Mucosa of stomach (tissue), 1 donor: ENCODE measurements around the gene ATG16L2.
"Not testable (repeated sequence)": the region's sequence is repeated elsewhere in the genome, so short reads cannot be mapped to it uniquely, and the experiment has no call there.

ENCODE experiments used
- H3K27me3 ChIP-seq: one replicate; pipeline ENCODE4 v1.7.0; 2013; ENCODE audit warnings: mild to moderate bottlenecking, low read length; ENCODE audit not compliant: control insufficient read depth, insufficient read depth
- H3K36me3 ChIP-seq: one replicate; pipeline ENCODE4 v1.7.0; 2013; ENCODE audit warnings: low read length; ENCODE audit not compliant: control insufficient read depth, insufficient read depth
- H3K4me1 ChIP-seq: one replicate; pipeline ENCODE4 v1.7.0; 2013; ENCODE audit warnings: mild to moderate bottlenecking, low read length; ENCODE audit not compliant: control insufficient read depth, insufficient read depth
- H3K4me3 ChIP-seq: one replicate; pipeline ENCODE4 v1.7.0; 2013; ENCODE audit warnings: low read length
- H3K9ac ChIP-seq: one replicate; pipeline ENCODE4 v1.7.0; 2013; ENCODE audit warnings: mild to moderate bottlenecking, low read length, moderate library complexity
- H3K9me3 ChIP-seq: one replicate; pipeline ENCODE4 v1.7.0; 2013; ENCODE audit warnings: mild to moderate bottlenecking, low read length, moderate library complexity; ENCODE audit not compliant: control insufficient read depth
- donor health status: Pancreatic carcinoma.

The ATG16L2 gene

DNA sequence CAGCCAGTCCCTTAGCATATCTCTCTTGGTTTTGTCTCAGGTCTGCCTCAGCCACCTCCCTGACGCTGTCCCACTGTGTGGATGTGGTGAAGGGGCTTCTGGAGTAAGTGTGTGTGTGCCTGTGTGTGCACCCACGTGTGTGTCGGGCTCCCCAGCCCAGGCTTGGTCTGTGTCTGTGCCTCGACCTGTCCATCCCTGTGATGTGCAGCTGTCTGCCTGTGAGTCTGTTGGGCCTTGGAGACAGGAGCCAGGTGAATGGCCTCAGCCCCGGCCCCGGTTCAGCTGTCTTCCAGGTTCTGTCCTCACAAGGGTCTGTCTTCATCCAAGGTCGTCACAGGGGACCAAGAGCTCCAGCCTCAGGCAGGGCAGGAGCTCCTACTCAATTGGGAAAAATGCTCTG, 9.8 kb downstream of the ATG16L2 start:
- peaks cover 5% of the 10 kb centered on the region for H3K36me3 ChIP-seq
- peaks cover 15% of the 10 kb centered on the region for H3K4me1 ChIP-seq
- no peak overlapping the region for H3K4me3 ChIP-seq
- H3K27me3 ChIP-seq = no peaks in the 10 kb centered on the region
- H3K9ac ChIP-seq = no peak overlapping the region
- no peaks in the 10 kb centered on the region for H3K9me3 ChIP-seq

DNA sequence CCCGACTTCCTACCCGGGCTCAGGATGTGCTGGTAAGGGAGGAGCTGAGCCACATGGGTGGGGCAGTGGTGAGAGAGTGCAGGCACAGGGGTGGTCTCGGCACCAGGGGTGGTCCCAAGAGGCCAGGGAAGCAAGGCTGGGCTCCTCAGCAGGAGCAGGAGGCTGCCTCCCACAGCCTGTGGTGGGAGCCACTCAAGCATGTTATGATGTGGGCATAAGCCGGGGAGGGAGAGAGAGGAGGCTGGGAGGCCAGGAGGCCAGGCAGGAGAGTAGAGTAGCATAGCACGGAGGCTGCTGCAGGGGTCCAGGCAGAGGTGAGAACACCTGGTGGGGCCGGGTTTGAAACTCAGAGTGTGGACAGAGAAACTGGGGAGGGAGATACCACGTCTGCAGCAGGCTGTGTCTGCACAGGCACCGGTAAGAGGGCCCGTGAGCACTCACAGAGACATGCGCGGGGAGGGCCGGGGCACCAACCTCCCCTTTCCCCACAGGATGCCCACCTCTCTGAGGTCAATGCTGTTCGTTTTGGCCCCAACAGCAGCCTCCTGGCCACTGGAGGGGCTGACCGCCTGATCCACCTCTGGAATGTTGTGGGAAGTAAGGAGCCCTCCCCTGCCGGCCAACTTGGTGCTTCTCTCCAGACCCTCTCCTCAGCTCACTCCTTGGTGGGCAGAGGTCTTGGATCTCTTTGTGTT, 10.7 kb downstream of the ATG16L2 start:
- Histone ChIP-seq H3K9ac (no peak overlapping the region), H3K36me3 (peaks cover 4% of the 10 kb centered on the region), H3K4me3 (no peak overlapping the region), H3K9me3 (no peaks in the 10 kb centered on the region), H3K4me1 (peaks cover 15% of the 10 kb centered on the region), H3K27me3 (no peaks in the 10 kb centered on the region)

DNA sequence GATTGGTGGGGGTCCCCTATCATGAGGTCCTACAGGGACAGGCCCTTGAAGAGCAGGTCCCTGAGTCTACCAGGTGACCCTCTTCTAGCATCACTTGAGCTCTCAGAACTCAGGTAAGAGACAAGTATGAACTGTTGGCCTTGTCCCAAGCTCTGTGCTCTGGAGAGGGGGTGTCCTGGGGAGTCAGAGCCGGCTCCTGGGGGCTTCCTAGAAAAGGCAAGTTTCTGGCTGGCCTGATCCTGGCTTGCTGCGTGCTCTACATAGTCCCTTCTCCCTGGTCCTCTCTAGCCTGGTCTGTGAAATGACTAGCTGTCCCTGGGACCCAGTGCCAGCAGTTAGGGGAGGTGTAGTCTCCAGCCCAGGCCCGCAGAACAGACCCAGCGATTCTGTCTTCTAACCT, 11.4 kb downstream of the ATG16L2 start:
- no peak overlapping the region for H3K4me3 ChIP-seq
- H3K4me1 ChIP-seq = peaks cover 13% of the 10 kb centered on the region
- peaks cover 4% of the 10 kb centered on the region for H3K36me3 ChIP-seq
- no peaks in the 10 kb centered on the region for H3K9me3 ChIP-seq
- no peak overlapping the region for H3K9ac ChIP-seq
- no peaks in the 10 kb centered on the region for H3K27me3 ChIP-seq

DNA sequence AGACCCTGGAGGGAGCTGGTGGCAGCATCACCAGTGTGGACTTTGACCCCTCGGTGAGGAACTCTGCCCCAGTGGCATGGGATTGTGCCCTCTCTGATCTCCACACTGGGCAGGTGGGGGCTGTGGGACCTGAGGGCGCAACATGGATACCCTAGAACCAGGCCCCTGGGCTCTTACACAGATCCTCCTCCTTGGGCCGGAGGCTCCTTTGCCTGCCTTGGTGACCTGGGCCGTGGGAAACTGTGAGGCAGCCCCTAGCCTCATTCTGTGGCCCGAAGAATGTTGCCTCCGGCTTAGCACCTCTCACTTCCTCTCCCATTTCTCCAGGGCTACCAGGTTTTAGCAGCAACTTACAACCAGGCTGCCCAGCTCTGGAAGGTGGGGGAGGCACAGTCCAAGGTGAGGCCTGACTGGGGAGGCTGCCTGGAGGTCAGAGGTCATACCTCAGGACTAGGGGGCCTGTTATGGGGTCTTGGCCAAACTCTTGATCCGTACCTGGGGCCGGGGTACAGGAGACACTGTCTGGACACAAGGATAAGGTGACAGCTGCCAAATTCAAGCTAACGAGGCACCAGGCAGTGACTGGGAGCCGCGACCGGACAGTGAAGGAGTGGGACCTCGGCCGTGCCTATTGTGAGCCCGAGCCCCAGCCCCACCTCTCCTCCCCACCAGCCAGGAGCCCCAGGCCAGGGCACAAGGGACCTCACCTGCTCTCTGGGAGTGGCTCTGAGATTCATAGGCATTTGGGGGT, 12.2 kb downstream of the ATG16L2 start:
- Histone ChIP-seq H3K36me3 (peaks cover 4% of the 10 kb centered on the region), H3K4me3 (no peak overlapping the region), H3K9me3 (no peaks in the 10 kb centered on the region), H3K27me3 (no peaks in the 10 kb centered on the region), H3K9ac (peak overlapping the region; percentile 17), H3K4me1 (peaks cover 6% of the 10 kb centered on the region)

DNA sequence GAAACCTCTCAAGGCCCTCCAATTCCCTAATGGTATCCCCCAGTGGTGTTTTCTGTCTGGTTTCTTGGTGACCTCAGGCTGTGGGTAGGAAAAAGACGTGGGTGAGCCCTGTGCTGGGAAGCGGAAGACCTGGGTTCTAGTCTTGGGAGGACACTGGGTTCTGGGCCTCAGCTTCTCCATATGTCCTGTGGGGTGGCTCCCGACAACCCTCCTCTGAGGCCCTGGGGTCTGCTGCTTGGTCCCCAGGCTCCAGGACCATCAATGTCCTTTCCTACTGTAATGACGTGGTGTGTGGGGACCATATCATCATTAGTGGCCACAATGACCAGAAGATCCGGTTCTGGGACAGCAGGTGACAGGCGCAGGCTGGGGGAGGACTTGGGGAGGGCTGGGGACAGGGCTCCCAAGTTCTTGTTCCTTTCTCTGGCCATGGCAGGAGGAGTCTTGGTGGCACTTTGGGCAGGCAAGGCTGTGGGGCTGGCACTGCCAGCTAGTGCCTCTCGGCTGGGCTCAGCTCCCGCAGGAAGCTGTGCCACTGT, 12.8 kb downstream of the ATG16L2 start:
- peaks cover 6% of the 10 kb centered on the region for H3K4me1 ChIP-seq
- H3K27me3 ChIP-seq = no peaks in the 10 kb centered on the region
- no peaks in the 10 kb centered on the region for H3K9me3 ChIP-seq
- peaks cover 4% of the 10 kb centered on the region for H3K36me3 ChIP-seq
- no peak overlapping the region for H3K9ac ChIP-seq
- no peak overlapping the region for H3K4me3 ChIP-seq

DNA sequence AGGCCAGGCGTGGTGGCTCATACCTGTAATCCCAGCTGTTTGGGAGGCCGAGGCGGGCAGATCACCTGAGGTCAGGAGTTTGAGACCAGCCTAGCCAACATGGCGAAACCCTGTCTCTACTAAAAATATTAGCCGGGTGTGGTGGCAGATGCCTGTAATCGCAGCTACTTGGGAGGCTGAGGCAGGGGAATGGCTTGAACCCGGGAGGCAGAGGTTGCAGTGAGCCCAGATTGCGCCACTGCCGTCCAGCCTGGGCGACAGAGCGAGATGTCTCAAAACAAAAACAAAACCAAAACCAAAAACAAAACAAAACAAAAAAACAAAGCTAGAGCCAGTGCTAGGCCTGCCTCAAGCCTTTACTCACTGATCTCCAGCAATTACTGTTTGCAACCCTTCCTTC, 13.4 kb downstream of the ATG16L2 start:
- not testable (repeated sequence) for H3K9ac ChIP-seq, H3K4me3 ChIP-seq, H3K36me3 ChIP-seq, H3K4me1 ChIP-seq, H3K27me3 ChIP-seq, H3K9me3 ChIP-seq

DNA sequence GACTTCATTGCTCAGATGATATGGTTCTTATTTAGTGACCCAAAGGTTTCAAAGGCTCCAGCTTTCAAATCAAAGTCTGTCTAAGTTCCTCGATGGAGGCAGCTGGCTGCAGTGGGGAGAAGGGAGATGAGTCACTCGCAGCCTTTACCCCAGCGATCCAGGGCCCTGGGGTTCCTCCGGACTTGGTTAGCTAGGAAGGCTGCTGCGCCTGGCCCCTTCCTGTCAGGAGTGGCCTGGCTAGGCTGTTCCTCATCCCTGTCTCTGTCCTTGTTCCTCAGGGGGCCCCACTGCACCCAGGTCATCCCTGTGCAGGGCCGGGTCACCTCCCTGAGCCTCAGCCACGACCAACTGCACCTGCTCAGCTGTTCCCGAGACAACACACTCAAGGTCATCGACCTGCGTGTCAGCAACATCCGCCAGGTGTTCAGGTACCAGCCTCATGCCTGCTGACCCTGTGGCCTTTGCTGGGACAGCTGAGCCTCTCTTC, 13.9 kb downstream of the ATG16L2 start:
- Histone ChIP-seq H3K27me3 (no peaks in the 10 kb centered on the region), H3K9ac (no peak overlapping the region)

DNA sequence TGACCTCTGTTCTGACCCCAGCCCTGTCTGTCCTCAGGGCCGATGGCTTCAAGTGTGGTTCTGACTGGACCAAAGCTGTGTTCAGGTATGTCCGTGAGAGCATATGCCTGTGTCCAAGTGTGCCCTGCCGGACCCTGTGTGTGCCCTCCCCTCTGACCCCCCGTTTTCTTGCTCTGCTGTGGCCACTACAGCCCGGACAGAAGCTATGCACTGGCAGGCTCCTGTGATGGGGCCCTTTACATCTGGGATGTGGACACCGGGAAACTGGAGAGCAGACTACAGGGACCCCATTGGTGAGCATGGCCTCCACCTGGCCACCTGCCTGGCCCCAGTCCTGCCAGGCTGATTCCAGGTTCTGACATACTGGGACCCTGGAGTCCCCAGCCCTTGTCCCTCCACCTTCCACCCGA, 14.5 kb downstream of the ATG16L2 start:
- Histone ChIP-seq H3K4me3 (no peak overlapping the region), H3K27me3 (no peaks in the 10 kb centered on the region), H3K36me3 (peaks cover 4% of the 10 kb centered on the region), H3K9ac (no peak overlapping the region), H3K9me3 (no peaks in the 10 kb centered on the region), H3K4me1 (peaks cover 8% of the 10 kb centered on the region)

More for the DNA sequence above, 13.9 kb downstream of the ATG16L2 start:
- H3K4me3 ChIP-seq = no peak overlapping the region
- peaks cover 4% of the 10 kb centered on the region for H3K36me3 ChIP-seq
- peaks cover 8% of the 10 kb centered on the region for H3K4me1 ChIP-seq
- no peaks in the 10 kb centered on the region for H3K9me3 ChIP-seq

DNA sequence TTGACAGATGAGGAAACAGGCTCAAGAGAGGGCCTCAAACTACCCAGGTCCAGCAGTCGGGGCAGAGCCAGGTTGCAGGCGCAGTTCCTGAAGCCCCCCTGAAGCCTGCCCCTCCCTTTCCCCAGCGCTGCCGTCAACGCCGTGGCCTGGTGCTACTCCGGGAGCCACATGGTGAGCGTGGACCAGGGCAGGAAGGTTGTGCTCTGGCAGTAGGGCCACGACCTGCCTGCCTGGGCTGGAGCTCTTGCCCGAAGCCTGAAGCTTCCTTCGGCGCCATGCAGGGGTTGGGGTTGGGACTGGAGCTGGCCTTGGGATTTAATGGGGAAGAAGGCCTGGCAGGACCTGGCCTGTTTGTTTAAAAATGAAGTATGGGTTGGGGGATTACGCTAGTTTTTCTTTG, 15.0 kb downstream of the ATG16L2 start:
- Histone ChIP-seq H3K4me3 (no peak overlapping the region), H3K27me3 (no peaks in the 10 kb centered on the region), H3K36me3 (peaks cover 4% of the 10 kb centered on the region), H3K9ac (no peak overlapping the region), H3K4me1 (peaks cover 8% of the 10 kb centered on the region), H3K9me3 (no peaks in the 10 kb centered on the region)

DNA sequence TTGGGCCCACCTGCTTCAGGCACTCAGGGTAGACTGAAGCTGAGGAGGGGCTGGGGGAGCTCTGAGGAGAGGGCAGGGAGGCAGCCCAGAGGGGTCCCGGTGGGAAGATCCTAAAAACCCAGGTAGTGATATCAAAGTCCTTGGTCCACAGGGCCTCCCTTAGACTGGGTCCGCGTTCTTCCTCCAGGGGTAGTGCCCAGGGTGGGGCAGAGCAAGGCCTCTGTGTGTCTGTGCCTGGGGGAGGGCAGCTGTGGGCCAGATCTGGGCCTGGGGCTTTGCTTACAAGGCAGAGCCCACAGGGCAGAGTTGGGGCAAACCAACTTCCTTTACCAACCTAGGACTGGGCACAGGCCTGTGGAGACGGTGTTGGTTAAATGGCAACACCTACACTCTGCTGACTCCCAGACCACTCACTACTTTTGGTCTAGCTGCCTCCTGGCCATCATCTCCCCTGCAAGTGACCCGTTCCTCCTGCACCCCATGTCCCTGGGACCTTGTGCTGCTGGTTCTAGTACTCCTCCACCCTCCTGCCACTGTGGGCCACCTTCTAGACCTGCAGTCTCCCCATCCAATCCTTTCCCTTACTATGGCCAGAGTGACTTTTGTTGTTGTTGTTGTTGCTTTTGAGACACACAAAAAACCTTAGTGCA, 15.8 kb downstream of the ATG16L2 start:
- peaks cover 4% of the 10 kb centered on the region for H3K36me3 ChIP-seq
- H3K27me3 ChIP-seq = no peaks in the 10 kb centered on the region
- no peak overlapping the region for H3K9ac ChIP-seq
- peaks cover 8% of the 10 kb centered on the region for H3K4me1 ChIP-seq
- no peak overlapping the region for H3K4me3 ChIP-seq
- no peaks in the 10 kb centered on the region for H3K9me3 ChIP-seq

DNA sequence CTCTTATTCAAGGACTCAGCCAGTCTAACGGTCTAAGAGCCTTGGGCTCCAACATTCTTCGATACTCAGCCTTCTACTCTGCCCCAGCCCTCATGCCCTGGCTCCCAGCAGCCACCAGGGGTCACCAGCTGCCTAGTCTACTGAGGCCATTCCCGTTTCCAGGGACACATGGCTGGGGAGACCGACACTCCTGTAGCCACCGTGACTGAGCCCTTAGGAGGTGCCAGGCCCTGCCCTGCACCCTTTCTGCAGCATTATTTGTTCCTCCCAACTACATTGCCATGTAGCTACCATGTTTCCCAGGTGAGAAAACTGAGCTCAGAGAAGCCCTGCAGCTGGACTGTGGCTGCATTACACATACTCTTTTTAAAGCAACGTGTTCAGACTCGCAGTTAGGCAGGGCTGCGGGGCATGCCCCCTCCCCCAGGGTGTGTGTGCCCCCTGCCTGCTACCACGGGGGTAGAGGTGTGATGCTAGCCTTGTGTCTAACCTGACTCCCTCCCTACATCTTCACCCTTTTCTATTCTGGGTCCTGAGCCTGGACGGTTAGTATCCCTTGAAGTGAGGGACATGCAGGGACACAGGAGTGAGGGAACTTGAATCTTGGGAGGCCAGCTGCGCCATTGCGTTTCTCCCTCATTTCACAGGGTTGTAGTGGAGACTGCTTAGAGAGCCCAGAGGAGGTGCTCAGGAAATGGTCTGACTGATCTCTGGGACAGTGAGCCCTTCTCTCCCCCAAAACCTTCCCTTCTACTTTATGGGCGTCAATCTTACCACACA, 17.5 kb downstream of the ATG16L2 start:
- H3K36me3 ChIP-seq = peaks cover 4% of the 10 kb centered on the region
- peaks cover 8% of the 10 kb centered on the region for H3K4me1 ChIP-seq
- no peaks in the 10 kb centered on the region for H3K27me3 ChIP-seq
- H3K9ac ChIP-seq = no peak overlapping the region
- no peaks in the 10 kb centered on the region for H3K9me3 ChIP-seq
- H3K4me3 ChIP-seq = no peak overlapping the region
